Cortex of kidney (tissue), 1 donor: ENCODE data around the gene FERMT1.
"Not testable (repeated sequence)": the region's sequence is repeated elsewhere in the genome, so short reads cannot be mapped to it uniquely, and the experiment has no call there.

Experiments
- DNase-seq: peaks from one replicate; lab custom pipeline; 2025; lab: John Stamatoyannopoulos, UW

Gene FERMT1

DNA sequence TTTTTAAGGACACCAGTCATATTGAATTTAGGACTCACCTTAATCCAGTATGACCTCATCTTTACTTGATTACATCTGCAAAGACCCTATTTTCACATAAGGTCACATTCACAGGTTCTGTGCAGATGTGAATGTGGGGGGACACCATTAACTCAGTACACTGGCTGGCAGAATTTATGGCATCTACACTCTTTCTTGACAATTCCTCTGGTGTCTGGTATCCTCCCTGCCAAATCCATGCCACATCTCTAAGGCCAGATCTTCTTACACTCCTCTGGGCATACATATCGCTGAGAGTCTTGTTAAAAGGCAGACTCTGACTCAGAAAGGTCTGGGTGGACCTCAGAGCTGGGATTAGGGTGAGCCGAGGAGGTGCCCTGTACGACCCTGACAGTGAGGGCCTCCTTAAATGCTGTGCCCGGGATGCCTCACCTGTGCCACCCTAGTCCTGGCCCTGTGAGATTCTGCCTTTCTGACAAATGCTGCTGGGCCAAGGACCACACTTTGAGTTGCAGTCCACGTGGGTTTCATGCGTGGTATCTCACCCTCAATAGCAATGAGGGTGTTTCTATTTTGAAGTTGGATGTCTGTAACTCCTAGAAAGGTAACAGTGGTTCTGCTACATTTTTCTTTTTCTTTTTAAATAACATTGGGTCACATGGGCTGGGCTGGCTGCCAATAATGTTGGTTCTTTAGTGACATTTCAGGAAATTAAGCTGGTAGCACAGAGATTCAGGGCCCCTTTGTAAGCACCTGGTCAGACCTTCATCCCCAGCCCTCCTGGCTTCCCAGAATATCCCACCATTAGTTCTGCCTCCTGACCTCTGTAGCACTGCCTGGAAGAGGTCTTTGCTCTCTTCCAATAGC, 51.8 kb downstream of the FERMT1 start:
- DNase-seq = no peak

DNA sequence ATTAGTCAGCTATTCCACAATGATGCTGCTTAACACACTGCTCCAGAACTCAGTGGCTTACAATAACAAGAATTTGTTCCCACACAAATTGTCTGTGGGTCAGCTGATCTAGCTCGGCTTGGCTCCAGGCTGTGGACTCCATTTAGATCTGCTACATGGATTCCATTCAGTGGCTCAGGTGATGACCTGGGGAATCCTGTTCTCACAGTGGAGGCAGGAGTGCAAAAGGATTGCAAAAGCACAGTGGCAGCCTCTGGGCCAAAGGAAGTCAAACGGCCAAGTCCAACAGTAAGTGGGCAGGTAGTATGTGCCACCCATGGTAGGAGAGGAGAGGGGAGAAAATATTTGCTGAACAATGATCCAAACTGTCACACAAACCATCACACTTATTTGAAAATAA, 53.2 kb downstream of the FERMT1 start:
- DNase-seq = no peak

DNA sequence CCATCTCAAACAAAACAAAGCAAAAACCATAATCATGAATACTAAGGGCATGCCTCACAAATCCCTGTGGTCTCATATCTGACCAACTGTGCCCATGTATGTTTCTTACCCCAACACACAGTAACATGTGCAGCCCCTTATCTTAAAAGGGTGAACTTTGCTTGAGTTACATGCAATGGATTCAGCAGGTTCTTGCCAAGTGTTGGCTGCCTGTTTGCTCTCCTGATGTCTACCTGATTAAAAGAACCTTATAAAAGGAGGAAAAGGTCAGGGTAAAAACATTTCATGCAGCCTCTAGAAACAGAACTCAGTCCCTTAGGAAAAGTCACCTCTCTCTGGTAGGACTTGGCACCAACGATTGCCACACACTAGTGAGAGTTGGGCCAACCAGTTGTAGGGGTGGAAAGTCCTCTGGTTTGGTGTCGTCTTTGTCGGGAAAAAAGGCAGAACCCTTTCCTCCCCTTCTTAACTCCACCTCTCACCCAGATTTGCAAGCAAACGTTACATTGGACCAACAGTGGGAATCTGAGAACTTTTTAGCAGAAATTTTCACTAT, 55.0 kb downstream of the FERMT1 start:
- no peak for DNase-seq

DNA sequence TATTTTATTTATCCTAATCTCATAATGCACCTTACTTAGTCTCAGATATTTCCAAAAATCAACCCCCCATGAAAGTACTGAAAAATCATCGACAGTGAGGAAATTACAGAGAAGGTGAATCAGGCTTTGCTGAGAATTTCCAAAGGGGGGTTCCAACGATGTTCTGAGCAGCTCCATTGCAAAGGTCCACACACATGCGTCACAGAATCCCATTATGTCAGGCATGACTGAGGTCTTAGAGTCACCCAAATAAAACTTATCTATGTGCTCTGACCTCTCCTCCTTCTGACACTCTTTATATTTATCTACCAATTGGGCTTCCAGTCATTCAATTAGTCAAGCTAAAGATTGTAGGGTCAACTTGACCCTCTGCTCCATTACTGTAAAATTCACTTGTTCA, 56.2 kb downstream of the FERMT1 start:
- DNase-seq = no peak

DNA sequence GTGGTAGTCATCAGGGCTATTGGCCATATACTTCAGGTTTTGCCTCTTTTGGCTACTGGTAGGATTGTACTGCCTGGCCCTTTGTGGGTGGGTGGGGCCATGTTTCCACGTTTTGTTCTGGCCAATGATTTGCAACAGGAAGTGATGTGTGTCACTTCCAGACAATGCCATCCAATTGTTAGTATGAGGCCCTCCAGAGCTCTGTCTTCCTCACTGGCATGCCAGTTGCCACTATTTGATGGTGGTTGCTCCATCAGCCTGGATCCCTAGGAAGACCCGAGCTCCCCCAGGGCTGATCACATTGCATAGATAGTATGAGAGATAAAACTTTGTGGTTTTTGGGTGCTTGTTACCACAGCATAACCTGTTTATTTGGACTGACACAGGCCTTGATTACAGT, 61.3 kb downstream of the FERMT1 start:
- DNase-seq = no peak

DNA sequence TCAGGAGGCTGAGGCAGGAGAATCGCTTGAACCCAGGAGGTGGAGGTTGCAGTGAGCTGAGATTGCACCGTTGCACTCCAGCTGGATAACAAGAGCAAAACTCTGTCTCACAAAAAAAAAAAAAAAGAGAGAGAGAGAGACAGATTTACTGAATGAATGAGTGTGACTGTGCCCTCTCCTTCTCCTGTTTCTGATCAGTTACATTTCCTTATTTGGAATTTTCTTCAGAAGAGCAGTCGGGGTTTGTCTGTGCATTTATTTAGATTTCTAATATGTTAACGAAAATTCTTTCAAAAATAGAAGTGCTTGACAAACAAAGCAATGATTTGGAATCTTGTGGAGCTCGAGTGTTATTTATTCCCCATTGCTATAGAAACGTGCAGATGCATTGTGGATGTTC, 62.6 kb downstream of the FERMT1 start:
- DNase-seq = no peak

DNA sequence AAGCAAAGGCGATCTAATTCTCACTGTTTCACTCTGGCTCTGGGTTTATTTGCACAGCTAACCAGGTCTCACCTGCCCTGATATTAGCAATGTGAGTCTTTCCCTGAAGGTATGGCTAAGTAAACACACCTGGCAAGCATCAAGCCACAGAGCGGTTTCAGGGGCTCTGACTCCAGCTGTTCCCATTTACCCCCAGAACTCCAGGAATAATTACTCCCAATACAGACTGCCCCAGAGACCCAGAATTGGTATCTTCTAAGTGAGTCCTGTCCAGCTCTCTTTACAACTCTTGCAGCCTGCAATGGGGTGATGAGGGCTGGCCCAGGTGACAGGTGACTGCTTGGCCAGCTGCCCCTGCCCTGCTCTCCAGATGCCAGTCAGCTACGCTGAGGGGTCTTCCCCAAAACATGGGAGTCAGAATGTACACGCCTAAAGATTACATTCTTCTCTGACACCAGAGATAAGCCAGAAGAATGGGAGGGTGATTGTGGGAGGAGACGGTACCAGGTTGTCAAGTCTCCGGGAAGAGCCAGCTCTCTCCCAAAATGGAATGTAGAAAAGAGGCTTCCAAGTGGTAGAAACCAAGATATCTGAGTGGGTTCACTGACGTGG, 64.0 kb downstream of the FERMT1 start:
- DNase-seq = no peak

DNA sequence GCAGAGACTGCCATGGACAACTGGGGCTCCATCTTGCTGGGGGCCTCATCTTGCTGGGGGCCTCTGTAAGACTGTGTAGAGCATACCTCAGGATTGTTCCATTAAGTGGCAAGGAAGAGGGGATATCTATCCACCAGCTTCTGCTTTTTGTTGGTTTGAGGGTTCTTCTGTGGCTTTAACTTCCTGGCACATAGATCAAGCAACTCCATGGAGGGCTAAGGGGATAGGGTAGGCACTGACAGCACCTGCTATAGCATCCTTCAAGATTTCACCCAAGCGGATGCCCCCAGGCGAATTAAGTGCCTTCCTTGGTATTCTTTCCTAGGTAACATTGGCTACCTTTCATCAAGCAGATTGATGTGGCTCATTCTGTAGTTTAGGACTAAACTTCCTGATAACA, 65.1 kb downstream of the FERMT1 start:
- no peak for DNase-seq

DNA sequence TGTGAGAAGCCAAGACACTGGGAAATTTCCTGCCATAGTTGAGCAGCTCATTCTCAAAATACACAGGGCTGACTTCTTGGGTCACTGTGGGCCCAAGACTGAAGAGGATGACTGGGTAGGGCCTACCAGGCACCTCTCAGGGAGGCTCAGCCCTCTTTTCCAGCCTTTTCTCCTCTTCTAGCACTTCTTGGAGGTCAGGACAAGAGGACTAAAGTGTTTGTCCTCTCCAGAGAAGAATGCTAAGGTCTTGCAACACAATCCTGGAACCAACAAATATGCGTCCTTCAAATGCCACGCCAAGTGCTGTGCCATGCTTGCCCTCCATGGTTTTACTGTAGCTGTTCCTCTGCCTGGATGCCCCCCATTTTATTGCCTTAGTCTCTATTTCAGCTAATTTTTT, 65.7 kb downstream of the FERMT1 start:
- DNase-seq = no peak

DNA sequence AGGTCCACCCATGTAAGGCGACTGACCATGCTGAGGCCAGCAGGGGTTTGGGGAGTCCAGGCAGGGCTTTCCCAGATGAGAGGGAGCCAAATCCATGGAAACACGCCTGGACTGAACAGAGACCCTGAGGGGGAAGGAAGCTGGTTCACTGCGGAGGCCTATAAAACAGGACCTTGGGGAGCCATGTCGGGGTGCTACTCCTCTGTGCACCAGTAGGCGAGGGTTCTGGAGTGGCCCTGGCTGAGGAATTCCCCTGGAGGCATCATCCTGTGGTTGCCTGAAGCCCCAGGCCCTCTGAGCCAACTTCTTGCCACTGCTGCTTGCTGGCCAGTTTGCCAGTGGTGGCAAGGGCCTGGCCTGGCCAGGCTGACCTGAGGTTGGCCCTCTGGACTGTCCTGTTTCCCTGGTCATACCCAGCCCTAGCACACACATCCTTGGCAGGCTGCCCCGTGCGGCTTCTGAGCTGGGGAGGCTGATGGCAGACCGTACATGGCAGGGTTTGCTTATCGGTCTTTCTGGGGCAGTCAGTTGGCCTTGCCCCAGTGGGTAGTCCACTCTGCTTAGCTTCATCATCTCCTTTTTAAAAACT, 66.8 kb downstream of the FERMT1 start:
- DNase-seq = no peak

DNA sequence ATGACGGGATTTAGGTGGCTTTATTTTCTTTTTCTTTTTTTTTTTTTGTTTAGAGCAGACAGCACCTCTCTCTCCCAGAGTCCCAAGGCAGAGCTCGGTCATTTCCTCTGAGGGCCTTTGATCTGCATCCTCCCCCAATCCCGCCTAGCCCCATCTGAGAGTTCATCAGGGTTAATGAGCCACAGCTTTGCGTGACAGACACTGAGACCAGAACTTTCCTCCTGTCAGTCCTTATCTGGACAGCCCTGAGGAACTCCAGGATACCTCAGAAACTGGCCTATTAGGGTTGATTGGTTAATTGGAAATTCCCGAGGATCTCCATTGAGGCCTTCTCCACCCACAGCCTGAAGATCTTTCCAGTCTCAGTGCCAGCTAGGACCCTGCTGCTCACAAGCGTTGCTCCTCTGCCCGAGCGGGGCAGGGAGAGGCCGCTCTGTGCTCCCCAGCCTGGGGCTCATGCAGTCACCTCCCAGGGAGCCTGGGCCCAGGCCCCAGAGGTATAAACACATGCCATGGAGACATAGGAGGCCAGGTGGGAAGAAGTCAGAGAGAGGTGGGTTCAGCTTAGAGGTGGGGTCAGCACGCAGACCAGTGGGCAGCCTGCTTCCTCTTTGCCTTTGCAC, 67.6 kb downstream of the FERMT1 start:
- no peak for DNase-seq

DNA sequence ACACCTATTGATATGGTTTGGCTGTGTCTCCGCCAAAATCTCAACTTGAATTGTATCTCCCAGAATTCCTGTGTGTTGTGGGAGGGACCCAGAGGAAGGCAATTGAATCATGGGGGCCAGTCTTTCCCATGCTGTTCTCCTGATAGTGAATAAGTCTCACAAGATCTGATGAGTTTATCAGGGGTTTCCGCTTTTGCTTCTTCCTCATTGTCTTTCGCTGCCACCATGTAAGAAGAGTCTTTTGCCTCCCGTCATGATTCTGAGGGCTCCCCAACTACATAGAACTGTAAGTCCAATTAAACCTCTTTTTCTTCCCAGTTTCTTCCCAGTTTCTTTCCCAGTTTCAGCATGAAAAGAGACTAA, 68.2 kb downstream of the FERMT1 start:
- DNase-seq = not testable (repeated sequence)

DNA sequence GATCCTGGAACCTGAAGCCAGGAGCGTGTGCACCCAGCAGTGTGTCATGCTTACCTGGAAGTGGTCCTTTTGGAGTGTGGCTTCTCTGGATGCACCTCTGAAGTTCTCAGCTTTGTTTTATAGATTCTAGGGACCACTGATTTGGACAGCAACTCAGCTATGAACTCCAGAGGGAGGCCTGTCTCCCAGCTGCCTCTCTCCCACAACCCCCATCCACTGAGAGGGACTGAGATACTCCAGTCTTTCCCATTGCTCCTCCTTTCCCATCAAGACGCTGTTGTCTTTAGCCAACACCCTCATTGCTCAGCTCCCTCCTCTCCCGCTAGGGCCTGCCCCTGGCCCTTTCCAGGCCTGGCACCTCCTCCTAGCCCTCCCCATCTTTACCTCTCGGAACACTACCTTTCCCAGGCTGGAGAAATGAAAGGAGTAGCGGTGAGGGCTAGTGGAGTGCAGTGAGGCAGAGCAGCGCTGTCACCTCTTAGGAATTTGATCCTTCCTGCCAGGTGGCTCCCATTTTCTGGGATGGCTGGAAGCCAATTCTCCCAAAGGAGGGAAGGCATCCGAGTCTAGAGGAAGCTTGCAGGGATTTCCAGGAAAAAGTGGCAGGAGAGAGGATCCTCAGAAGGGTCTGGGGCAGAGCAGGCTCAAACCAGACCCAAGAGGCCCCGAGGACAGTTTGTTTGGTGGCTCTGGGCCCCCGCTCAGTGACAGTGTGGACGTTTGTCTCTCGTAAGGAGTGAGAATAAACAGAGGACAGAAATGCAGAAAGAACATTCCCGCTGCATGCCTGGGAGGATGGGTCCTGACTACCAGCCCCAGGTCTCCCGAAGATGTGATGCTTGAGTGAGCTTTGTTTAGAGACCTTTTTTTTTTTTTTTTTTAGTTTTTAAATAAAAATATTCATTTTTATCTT, 68.8 kb downstream of the FERMT1 start, which contains the start of gene LRRN4:
Gene LRRN4, minus strand, starts transcription at position 285 of the 913 bp plus-strand sequence. CDS start 1,261 bp downstream, outside the sequence.
- DNase-seq = no peak

DNA sequence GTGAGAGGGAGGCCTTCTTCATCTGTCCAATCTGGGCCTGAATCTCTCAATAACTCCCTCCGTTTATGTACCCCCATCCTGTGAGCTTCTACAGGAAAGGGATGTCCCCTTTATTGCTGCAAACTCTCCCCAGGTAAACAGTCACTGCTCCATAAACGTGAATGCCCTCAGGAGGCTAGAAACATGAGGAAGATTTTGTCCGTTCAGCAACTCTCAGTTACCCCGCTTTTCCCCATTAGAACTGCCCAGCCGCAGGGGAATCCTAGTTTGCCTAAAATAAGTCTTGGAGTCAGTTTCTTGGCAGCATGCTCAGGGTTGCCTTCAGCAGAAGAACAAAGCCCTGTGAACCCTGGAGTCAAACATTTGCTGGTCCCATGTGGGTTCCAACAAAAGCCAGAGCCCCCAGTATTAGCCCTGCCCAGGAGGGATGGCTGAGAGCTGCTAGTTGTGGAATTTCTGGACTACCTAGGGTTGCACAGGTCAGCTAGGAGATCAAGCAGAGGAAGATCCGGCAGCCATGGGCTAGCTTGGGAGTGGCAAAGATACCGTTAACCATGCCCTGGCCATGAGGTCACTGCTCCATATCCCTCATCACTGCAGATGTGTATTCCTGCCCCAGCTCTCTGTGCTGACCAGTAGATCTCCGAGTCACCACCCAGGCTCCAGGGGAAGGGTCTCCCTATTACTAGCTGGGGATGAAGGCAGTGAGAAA, 69.6 kb downstream of the FERMT1 start:
- no peak for DNase-seq

DNA sequence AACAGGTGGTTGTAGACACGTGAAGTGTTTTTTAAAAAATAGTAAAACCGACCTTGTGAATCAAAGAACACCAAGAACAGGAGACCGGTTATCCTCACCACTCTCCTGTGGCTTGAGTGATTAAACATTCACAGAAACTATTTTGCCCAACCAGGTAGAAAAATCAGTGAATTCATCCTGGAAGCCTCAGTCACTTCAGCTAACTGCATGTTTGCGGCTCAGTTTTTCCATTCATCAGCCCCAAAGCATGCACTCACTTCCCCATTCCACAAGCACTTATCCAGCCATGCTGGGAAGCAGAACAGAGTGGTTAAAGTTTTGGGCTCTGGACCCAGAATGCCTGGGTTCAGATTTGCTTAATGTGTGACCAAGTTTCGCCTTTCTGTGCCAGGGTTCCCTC, 71.3 kb downstream of the FERMT1 start:
- no peak for DNase-seq

DNA sequence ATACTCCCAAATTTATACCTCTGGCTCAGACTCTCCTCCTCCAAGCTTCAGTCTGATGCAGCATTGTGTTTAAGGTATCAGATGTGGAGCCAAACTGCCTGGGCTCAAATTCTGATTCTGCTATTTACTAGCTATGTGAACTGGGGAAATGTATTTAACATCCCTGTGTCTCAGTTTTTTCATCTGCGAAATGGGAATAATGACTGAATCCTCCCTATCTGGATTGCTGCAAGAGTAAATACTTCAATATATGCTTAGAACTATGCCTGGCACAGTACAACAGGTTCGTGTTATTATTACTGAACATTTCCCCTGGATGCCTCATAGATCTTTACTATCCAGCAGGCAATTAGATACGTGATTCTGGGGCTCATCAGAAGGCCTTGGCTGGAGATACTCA, 74.4 kb downstream of the FERMT1 start:
- no peak for DNase-seq

DNA sequence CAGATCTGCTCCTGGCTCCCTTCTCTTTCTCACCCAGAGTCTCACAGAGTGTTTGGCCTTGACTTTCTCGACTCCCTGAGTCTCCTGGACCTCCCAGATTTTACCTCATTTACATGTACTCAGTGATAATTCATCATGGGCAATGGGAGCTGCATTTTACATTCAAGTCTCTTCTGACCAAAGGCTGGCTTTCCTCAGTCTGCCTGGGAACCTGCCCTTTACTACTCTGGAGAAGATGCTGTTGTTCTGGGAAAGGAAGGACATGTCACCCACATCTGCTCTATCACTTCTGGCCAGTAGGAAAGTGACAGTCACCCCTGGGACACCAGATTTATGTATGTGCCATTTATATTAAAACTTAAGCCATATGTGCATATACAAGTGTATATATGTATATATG, 76.4 kb downstream of the FERMT1 start:
- no peak for DNase-seq

DNA sequence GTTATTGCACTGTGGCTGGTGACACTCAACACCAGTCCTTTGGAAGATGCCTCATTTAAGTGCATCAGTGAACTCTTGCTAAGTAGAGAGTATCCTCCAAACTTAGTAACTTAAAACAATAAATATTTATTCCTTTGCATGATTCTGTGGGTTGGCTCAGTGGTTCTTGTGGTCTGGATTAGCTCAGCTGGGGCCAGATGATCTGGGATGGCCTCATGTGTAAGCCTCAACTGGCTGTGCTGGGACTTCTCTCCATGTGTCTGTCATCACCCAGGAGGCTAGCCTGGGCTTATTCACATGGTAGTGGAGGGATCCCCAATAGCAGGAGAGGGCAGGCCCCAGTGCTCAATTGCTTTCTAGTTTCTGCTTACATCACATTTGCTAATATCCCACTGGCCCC, 77.3 kb downstream of the FERMT1 start:
- no peak for DNase-seq

DNA sequence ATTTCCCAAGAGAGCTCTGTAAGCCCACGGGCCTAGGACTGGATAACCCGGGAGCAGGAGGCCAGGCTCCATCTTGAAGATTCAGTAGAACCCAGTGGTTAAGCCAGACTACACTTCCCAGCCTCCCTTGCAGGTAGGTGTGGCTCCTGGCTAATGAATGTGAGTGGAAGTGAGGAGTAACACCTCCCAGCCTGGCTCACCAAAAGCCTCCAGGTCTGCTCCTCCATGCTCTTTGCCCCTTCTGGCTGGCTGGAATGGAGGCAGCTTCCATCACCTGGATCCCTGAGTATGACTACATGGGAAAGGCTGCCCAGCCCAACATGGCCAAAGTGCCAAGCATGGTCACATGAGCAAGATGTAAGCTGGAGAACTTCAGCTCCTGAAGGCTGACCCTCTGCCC, 78.7 kb downstream of the FERMT1 start:
- DNase-seq = no peak

DNA sequence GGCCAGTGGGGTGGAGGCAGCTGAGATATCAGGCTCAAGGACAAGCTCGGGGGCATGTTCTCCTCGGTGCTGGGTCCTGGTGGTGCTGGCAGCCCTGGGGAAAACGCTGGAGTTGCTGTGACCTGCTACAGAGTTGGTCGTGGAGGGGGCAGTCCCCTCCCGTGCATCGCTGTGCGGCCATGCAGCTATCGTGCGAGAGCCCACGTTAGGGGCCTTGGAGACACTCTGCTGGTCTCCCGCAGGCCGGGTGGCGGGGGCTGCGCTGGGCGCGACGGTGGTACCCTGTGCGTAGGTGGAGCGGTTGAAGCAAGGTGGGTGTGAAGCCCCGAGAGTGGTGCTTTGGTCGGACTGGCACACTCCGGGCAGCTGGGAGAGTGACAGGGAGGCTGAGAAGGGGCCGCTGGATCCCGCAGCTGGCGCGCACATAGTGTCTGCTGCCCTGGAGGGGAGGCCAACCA, 81.0 kb downstream of the FERMT1 start:
- no peak for DNase-seq
